Liver (tissue), 9 donors: ENCODE results near the gene SEMA7A. TPM values are rescaled to one million over a fixed set of nuclear protein-coding genes. Genes with fewer than 3 reads are reported as not detected.

Experiments
- DNase-seq: peaks from one replicate; pipeline ENCODE4 v3.0.0-alpha.2; 2017; ENCODE audit warnings: low spot score
- H3K27ac ChIP-seq, 2 donors: one replicate each; pipeline ENCODE4 v1.7.0; 2013; ENCODE audit warnings: inconsistent platforms in 2 of 2, low read length in 2 of 2, control low read depth in 1 of 2, low read depth in 1 of 2, mild to moderate bottlenecking in 1 of 2
- H3K27me3 ChIP-seq, 4 donors: one replicate each; pipeline versions ENCODE4 v1.6.1 to v1.7.0; 2013; ENCODE audit warnings: low read length in 3 of 4, inconsistent platforms in 1 of 4, mild to moderate bottlenecking in 1 of 4, moderate library complexity in 1 of 4; ENCODE audit not compliant: control insufficient read depth in 4 of 4, insufficient read depth in 4 of 4
- H3K36me3 ChIP-seq, 4 donors: one replicate each; pipeline versions ENCODE4 v1.6.1 to v1.7.0; 2013; ENCODE audit warnings: low read length in 3 of 4, mild to moderate bottlenecking in 3 of 4, low read depth in 1 of 4, moderate library complexity in 1 of 4; ENCODE audit not compliant: control insufficient read depth in 4 of 4, insufficient read depth in 3 of 4
- H3K4me1 ChIP-seq, 4 donors: one replicate each; pipeline versions ENCODE4 v1.6.1 to v1.7.0; 2013; ENCODE audit warnings: low read length in 3 of 4, mild to moderate bottlenecking in 3 of 4, moderate library complexity in 1 of 4; ENCODE audit not compliant: control insufficient read depth in 4 of 4, insufficient read depth in 4 of 4
- H3K4me3 ChIP-seq, 3 donors: one replicate each; pipeline versions ENCODE4 v1.6.1 to v1.7.0; 2013; ENCODE audit warnings: low read length in 3 of 3, control low read depth in 1 of 3, low read depth in 1 of 3, mild to moderate bottlenecking in 1 of 3
- H3K9ac ChIP-seq, 2 donors: one replicate each; pipeline ENCODE4 v1.7.0; 2013; ENCODE audit warnings: low read length in 2 of 2, mild to moderate bottlenecking in 2 of 2, moderate library complexity in 2 of 2, control low read depth in 1 of 2, low read depth in 1 of 2
- H3K9me3 ChIP-seq, 4 donors: one replicate each; pipeline versions ENCODE4 v1.6.1 to v1.7.0; 2013; ENCODE audit warnings: low read length in 3 of 4; ENCODE audit not compliant: control insufficient read depth in 4 of 4
- ATF3 ChIP-seq: IDR thresholded peaks from 2 replicates; pipeline ENCODE4 v1.6.1; 2016; ENCODE audit warnings: antibody characterized with exemption
- EGR1 ChIP-seq, 2 donors: IDR thresholded peaks; 2 replicates each; pipeline ENCODE4 v1.6.1; 2016 to 2018; ENCODE audit warnings: antibody characterized with exemption in 2 of 2, low read depth in 2 of 2
- FOXA1 ChIP-seq: IDR thresholded peaks from 2 replicates; pipeline ENCODE4 v1.6.1; 2016; ENCODE audit warnings: antibody characterized with exemption
- GABPA ChIP-seq, 2 donors: IDR thresholded peaks in 1 of 2; conservative IDR thresholded peaks in 1 of 2; 2 replicates each; pipeline ENCODE4 v1.6.1; 2016; ENCODE audit warnings: antibody characterized with exemption in 2 of 2, mild to moderate bottlenecking in 1 of 2, moderate library complexity in 1 of 2
- HNF4A ChIP-seq, 2 donors: conservative IDR thresholded peaks; 2 replicates each; pipeline ENCODE4 v1.6.1; 2016; ENCODE audit warnings: antibody characterized with exemption in 2 of 2, mild to moderate bottlenecking in 2 of 2
- HNF4G ChIP-seq: IDR thresholded peaks from 2 replicates; pipeline ENCODE4 v1.6.1; 2016; ENCODE audit warnings: antibody characterized with exemption
- JUND ChIP-seq, 2 donors: IDR thresholded peaks; 2 replicates each; pipeline ENCODE4 v1.6.1; 2016; ENCODE audit warnings: antibody characterized with exemption in 2 of 2
- NR2F2 ChIP-seq: IDR thresholded peaks from 2 replicates; pipeline ENCODE4 v1.6.1; 2016; ENCODE audit warnings: antibody characterized with exemption
- RAD21 ChIP-seq, 2 donors: IDR thresholded peaks; 2 replicates each; pipeline ENCODE4 v1.6.1; 2016; ENCODE audit warnings: antibody characterized with exemption in 2 of 2, mild to moderate bottlenecking in 2 of 2
- REST ChIP-seq: IDR thresholded peaks from 2 replicates; pipeline ENCODE4 v1.6.1; 2016; ENCODE audit warnings: antibody characterized with exemption, mild to moderate bottlenecking
- RXRA ChIP-seq, 2 donors: IDR thresholded peaks; 2 replicates each; pipeline ENCODE4 v1.6.1; 2017 to 2018; ENCODE audit warnings: antibody characterized with exemption in 2 of 2, mild to moderate bottlenecking in 1 of 2
- SP1 ChIP-seq: IDR thresholded peaks from 2 replicates; pipeline ENCODE4 v1.6.1; 2018; ENCODE audit warnings: antibody characterized with exemption, mild to moderate bottlenecking
- TAF1 ChIP-seq: conservative IDR thresholded peaks from 2 replicates; pipeline ENCODE4 v1.6.1; 2016; ENCODE audit warnings: antibody characterized with exemption, mild to moderate bottlenecking
- YY1 ChIP-seq: IDR thresholded peaks from 2 replicates; pipeline ENCODE4 v1.6.1; 2016; ENCODE audit warnings: antibody characterized with exemption, mild to moderate bottlenecking
- ZBTB33 ChIP-seq: IDR thresholded peaks from 2 replicates; pipeline ENCODE4 v1.6.1; 2016; ENCODE audit warnings: antibody characterized with exemption
- WGBS: extraction: QIAGEN DNeasy Blood & Tissue Kit; methylation state at CpG from one replicate; pipeline ENCODE4 v1.1.7; 2013; 5-methylcytosine and 5-hydroxymethylcytosine counted together
- polyA plus RNA-seq, 2 donors: library from polyadenylated mRNA; stranded (reverse) in 1 of 2; unstranded in 1 of 2; fragments of 200-250 nt in 1 of 2; fragments of >200 nt in 1 of 2; fragmentation: Nextera tagmentation in 1 of 2; extraction: Ambion mirVana in 1 of 2; gene quantifications; one replicate each; pipeline versions ENCODE4 v1.2.1 to v1.2.3, GENCODE V29; 2013 to 2015
- total RNA-seq, 2 donors: library from RNA; depleted of rRNA; stranded (reverse); fragments of >200 nt; gene quantifications; one replicate each; pipeline ENCODE4 v1.2.3, GENCODE V29; 2014
- TF ChIP-seq, protein P1 (sequence below): fragments of 150-350 bp; IDR thresholded peaks from 2 replicates; pipeline ENCODE4 v1.5.1; 2017; ENCODE audit warnings: improper control_type of control experiment, low read depth, low read length; ENCODE audit not compliant: missing input control
- donor health status: healthy.
- donor health status: healthy.
- donor health status: healthy.
- donor health status: healthy.
- donor health status: healthy.

The SEMA7A gene
- total and polyA plus RNA-seq, 4 donors = 0.14 to 18.1 (median 1.4) TPM

- Histone ChIP-seq H3K4me3 (no peak overlapping the region), H3K9ac (no peak overlapping the region), H3K27ac (no peak overlapping the region), H3K27me3 (no peaks in the 10 kb centered on the region), H3K4me1 (peaks cover 0 to 18% (median 11%) of the 10 kb centered on the region in 4 donors), H3K36me3 (no peaks in the 10 kb centered on the region), H3K9me3 (no peaks in the 10 kb centered on the region)
- 51% methylated on average over 13 of the region's 13 CpGs for WGBS
- DNase-seq = no peak
- TF ChIP-seq TAF1 (no peak), FOXA1 (no peak), SP1 (no peak), NR2F2 (no peak)
Measured at GRCh38 chr15:74373056-74373650, 60.6 kb downstream of the SEMA7A start.

- TF ChIP-seq EGR1 (IDR thresholded peaks at IDR 0.05; ENCODE audit: low read depth in 2 of 2) (no peak), NR2F2 (no peak), GABPA (IDR thresholded peaks at IDR 0.05 in 1 of 2, conservative IDR thresholded peaks at IDR 0.05 in 1 of 2) (no peak), HNF4G (no peak), JUND (IDR thresholded peaks at IDR 0.05) (no peak), YY1 (no peak), TAF1 (no peak), RAD21 (IDR thresholded peaks at IDR 0.05) (no peak), REST (no peak), HNF4A (conservative IDR thresholded peaks at IDR 0.05) (no peak), ATF3 (no peak), ZBTB33 (no peak), RXRA (IDR thresholded peaks at IDR 0.05) (no peak)
- TF ChIP-seq, protein P1, sequence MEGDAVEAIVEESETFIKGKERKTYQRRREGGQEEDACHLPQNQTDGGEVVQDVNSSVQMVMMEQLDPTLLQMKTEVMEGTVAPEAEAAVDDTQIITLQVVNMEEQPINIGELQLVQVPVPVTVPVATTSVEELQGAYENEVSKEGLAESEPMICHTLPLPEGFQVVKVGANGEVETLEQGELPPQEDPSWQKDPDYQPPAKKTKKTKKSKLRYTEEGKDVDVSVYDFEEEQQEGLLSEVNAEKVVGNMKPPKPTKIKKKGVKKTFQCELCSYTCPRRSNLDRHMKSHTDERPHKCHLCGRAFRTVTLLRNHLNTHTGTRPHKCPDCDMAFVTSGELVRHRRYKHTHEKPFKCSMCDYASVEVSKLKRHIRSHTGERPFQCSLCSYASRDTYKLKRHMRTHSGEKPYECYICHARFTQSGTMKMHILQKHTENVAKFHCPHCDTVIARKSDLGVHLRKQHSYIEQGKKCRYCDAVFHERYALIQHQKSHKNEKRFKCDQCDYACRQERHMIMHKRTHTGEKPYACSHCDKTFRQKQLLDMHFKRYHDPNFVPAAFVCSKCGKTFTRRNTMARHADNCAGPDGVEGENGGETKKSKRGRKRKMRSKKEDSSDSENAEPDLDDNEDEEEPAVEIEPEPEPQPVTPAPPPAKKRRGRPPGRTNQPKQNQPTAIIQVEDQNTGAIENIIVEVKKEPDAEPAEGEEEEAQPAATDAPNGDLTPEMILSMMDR = no peak
- Histone ChIP-seq H3K4me1 (peaks cover 0 to 19% (median 12%) of the 10 kb centered on the region in 4 donors), H3K27me3 (no peaks in the 10 kb centered on the region), H3K27ac (no peak overlapping the region), H3K9ac (no peak overlapping the region), H3K4me3 (no peak overlapping the region), H3K36me3 (no peaks in the 10 kb centered on the region), H3K9me3 (no peaks in the 10 kb centered on the region)
- DNase-seq = no peak
- 92% methylated on average over 5 of the region's 5 CpGs for WGBS
Measured at GRCh38 chr15:74370471-74370870, 63.3 kb downstream of the SEMA7A start.
